ENCODE results near the gene HLA-DPB1.

GRCh38 chr6:33136310-33136900 is 60.6 kb downstream of the HLA-DPB1 start:
- TF ChIP-seq, protein P1, sequence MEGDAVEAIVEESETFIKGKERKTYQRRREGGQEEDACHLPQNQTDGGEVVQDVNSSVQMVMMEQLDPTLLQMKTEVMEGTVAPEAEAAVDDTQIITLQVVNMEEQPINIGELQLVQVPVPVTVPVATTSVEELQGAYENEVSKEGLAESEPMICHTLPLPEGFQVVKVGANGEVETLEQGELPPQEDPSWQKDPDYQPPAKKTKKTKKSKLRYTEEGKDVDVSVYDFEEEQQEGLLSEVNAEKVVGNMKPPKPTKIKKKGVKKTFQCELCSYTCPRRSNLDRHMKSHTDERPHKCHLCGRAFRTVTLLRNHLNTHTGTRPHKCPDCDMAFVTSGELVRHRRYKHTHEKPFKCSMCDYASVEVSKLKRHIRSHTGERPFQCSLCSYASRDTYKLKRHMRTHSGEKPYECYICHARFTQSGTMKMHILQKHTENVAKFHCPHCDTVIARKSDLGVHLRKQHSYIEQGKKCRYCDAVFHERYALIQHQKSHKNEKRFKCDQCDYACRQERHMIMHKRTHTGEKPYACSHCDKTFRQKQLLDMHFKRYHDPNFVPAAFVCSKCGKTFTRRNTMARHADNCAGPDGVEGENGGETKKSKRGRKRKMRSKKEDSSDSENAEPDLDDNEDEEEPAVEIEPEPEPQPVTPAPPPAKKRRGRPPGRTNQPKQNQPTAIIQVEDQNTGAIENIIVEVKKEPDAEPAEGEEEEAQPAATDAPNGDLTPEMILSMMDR (conservative IDR thresholded peaks at IDR 0.05; ENCODE audit: low read length) = no peak
- TF ChIP-seq EZH2phosphoT487 (IDR thresholded peaks at IDR 0.05; ENCODE audit: borderline replicate concordance) = no peak
